Inferior parietal cortex (tissue), 1 donor: ENCODE results near the gene VPS33B.

Experiments
- DNase-seq: peaks from one replicate; pipeline ENCODE4 v3.0.0-alpha.2; 2016; ENCODE audit errors: extremely low spot score

VPS33B gene

GRCh38 chr15:90979582-90979981, 42.8 kb downstream of the VPS33B start:
- DNase-seq, result no peak

GRCh38 chr15:90974216-90974615, 48.2 kb downstream of the VPS33B start:
- no peak for DNase-seq

DNA sequence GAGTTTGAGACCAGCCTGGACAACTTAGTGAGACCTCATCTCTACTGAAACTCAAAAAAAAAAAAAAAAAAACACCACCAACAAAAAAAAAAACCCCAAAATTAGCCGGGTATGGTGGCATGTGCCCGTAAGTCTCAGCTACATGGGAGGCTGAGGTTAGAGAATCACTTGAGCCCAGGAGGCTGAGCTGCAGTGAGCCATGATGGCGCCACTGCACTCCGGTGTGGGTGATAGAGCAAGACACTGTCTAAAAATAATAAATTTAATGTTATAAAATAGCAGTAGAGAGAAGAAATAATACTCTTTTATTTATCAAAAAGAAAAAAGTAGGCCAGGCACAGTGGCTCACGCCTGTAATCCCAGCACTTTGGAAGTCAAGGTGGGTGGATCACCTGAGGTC, 50.3 kb downstream of the VPS33B start:
- no peak for DNase-seq

DNA sequence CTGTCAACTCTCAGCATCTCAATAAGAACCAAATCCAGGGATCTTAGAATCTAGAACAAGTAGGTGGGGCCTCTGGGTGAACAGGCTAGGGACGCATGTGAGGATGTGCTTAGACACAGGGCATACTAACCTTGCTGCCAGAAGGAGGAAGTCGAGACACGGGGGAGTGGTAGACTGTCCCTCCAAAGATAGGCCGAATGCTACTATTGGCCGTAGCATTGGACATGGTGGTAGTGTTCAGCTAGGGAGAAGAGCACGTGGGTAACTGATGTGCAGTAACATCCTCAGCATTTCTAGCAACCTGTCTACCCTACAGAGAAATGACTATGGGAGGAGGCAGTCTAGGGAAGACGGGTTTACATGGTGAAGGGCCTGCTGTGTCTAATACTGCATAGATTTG, 52.1 kb downstream of the VPS33B start:
- DNase-seq, result no peak

DNA sequence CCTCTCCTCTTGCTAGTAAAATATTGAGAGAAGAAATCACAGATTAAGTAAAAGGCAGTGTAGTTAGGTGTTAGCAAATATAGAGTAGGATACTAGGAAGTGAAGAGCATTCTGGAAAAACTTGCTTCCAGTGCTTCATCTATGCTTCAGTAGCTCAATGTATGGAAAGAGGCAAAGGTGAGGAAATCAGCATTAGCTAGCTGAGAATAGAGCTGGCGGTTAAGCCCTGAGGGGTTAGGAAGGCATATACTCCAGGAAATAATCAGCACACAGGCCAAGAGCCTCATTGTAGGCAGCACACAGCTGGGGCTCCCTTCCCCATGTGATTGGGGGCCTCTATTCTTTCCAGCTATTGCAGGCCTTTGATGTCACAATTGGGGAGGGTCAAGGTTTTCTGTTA, 54.0 kb downstream of the VPS33B start:
- DNase-seq, result no peak

DNA sequence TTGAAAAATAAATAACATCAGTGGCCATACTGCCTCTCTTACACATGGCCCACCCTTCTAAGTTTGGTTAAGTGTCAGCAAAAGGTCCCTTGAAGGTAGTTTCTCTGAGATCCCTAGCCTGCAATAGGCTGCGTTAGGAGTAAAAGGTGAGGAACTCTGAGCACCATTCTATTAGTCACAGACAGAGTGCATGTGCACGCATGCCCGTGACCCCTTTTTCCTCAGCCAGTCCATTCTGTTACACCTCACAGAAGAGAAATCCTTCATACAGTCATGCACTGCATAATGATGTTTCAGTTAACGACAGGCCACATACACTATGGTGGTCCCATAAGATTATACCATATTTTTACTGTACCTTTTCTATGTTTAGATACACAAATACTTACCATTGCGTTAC, 55.2 kb downstream of the VPS33B start:
- DNase-seq, result no peak

DNA sequence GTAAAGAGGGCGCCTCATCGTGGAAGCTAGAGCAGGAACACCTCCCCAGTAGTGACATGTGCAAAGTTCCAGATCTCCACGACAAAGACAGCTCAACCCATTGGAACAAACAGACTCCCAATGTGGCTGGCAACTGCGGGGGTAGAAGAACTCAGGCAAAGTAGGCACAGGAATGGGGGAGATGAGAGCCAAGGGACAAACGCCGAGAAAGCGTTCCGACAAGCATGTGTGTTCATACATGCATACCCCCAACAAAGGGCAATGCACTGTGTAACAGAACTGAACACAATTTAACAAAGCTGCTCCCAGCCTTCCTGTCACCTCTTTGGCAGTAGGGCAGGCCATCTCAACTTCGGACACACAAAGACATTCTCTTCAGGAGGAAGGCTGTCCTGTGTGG, 56.1 kb downstream of the VPS33B start:
- no peak for DNase-seq

- no peak for DNase-seq
Observed at GRCh38 chr15:90962021-90962420, 60.4 kb downstream of the VPS33B start.

GRCh38 chr15:90960298-90961091, 61.9 kb downstream of the VPS33B start:
- DNase-seq, result no peak

DNA sequence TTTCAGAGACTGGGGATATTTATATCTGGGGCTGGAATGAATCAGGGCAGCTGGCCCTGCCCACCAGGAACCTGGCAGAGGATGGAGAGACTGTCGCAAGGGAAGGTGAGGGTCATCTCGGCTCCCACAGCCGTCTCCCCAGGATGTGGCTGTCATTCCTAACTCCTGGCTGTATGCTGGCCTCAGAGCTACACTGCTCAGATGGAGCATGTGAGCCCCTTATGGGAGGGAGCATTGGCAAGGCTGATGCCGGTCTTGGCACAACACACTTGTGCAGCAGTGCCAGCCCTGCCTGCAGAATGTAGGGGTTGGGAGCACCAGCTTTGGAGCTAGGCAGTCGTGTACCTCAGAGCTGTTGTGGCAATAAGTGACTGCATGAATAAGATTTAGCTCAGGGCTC, 62.5 kb downstream of the VPS33B start:
- DNase-seq, result peak; percentile 47

DNA sequence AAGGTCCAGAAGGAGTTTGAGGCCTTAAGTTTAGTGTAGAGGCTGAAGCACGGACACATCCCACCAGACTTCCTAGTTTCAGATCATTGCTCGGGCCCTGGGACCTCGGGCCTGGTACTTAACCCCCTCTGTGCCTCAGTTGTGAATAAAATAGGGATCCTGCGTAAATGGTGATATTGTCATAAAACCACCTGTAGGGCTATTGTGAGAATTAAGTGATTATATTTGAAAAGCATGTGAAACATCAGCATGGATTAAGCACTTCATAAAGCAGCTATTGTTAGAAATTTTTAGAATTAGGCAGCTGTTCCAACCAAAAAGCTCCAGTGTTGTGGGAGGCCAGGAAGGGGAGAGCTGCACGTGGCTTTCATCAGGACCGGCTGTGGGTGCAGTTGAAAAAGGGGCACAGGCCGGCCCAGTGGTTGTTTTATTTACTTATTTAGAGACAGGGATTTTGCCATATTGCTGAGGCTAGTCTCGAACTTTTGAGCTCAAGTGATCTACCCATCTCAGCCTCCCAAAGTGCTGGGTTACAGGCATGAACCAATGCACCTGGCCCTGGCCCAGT, 63.3 kb downstream of the VPS33B start:
- no peak for DNase-seq

DNA sequence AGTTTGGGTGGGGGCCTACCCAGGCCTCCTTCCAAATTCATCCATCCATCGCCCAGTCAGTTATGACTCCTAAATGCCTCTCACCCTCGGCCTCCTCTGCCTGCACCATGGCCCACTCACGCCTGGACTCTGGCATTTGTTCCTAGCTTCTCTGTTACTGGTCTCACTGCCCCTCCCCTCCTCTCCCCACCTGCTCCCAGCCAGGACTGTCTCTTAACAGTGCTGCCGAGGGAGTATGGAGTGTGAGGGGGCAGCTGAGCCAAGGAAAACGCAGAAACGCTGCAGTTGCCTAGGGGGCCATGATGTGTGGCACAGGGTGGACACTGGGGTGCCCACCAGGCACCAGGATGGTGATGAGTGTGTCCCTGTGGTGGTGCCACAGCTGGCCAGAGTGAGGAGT, 64.6 kb downstream of the VPS33B start:
- DNase-seq, result no peak

DNA sequence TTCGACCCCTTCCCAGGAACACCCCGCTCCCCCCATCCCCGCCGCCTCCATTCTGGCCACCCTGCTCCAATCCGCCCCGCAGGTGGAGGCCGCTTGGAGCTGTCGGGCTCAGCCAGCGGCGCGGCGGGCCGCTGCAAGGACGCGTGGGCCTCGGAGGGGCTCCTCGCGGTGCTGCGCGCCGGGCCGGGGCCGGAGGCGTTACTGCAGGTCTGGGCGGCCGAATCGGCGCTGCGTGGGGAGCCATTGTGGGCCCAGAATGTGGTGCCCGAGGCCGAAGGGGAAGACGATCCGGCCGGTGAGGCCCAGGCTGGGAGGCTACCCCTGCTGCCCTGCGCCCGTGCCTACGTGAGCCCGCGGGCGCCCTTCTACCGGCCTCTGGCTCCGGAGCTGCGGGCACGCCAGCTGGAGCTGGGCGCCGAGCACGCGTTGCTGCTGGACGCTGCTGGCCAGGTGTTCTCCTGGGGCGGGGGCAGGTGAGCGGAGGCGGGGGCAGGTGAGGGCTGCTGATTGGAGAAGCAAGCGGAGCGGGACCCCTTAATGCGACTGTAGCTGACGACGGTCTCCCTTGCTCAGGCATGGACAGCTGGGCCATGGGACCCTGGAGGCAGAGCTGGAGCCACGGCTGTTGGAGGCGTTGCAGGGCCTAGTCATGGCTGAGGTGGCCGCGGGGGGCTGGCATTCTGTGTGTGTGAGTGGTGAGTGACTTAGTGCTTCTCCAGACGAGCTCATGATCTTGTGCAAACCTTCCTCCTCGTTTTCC, 65.2 kb downstream of the VPS33B start:
- DNase-seq, result no peak

- DNase-seq, result peak; percentile 77
Observed at GRCh38 chr15:90956274-90957030, 65.9 kb downstream of the VPS33B start.

DNA sequence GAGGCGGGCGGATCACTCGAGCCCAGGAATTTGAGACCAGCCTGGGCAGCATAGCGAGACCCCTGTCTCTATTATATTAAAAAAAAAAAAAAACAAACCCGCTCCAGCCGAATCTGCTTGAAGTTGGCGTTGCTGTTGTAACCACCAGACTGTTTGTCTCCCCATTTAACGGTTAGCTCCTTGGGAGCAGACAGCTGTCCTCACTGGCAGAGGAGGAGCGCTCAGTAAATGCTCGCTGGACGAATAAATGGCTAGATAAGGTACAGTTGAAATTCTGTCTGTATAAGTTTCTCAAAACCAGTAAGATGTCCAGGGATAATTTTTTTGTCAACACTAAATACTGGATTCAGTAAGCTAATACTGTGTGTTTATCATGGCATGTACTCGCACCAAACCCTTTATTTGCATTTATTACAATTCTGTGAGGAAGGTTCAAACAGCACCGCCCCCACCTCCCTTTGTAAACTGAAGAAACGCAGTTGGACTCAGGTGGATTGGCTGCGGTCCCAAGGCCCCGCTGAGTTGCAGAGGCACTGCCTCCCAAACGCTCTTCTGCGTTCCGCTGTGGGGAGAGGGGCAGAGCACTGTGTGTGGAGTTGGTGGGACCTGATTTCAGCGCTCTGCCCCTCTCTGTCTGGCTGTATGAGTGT, 66.6 kb downstream of the VPS33B start:
- no peak for DNase-seq

GRCh38 chr15:90954712-90955623, 67.4 kb downstream of the VPS33B start, which contains the start of gene RCCD1:
Gene RCCD1, plus strand, starts transcription at chr15:90954884. Its CDS starts 1,851 bp downstream, at chr15:90956735.
- peak; percentile 96 for DNase-seq

DNA sequence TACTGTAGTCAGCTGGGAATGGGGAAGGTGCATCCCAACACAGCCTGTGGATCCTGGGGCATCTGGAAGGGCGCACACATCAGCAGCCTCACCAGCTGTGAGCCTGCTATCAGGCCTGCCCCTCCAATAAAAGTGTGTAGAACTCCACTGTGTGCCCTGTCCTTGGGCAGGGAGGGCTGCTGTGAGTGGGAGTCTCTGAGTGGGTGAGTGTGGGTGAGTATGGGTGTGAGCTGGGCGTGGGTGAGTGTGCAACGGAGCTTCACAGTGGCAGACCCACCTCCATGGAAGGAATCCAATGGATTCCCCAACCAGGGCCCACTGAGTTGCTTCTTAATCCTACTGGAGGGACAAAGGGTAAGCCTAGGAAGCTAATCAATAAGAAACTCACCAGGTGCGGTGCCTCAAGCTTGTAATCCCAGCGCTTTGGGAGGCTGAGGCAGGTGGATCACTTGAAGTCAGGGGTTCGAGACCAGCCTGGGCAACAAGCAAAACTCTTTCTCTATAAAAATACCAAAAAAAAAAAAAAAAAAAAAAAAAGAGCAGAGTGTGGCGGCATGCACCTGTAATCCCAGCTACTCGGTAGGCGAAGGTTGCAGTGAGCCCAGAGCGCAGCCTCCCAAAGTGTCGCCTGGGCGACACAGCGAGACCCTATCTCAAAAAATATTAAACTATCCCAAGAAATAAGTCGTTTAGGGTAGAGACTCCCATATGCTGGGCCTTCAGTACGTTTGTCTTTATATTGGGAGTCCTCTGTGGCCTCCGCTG, 68.3 kb downstream of the VPS33B start:
- DNase-seq, result no peak

DNA sequence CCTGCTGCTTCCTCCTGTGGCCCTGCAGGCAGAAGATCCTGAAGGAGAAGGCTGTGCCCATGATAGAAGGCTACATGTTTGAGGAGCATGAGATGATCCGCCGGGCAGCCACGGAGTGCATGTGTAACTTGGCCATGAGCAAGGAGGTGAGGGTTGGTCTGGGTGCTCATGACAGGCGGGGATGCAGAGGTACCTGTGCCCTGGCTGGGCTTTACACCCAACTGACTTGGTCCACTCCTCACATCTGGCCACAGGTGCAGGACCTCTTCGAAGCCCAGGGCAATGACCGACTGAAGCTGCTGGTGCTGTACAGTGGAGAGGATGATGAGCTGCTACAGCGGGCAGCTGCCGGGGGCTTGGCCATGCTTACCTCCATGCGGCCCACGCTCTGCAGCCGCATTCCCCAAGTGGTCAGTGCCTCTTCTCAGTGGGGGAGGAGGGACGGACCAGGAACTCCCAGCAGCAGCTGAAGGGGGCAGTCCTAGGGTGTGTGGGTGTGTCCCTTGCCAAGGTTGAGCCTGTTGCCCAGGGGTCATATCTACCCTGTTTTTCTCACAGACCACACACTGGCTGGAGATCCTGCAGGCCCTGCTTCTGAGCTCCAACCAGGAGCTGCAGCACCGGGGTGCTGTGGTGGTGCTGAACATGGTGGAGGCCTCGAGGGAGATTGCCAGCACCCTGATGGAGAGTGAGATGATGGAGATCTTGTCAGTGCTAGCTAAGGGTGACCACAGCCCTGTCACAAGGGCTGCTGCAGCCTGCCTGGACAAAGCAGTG, 69.3 kb downstream of the VPS33B start:
- no peak for DNase-seq

DNA sequence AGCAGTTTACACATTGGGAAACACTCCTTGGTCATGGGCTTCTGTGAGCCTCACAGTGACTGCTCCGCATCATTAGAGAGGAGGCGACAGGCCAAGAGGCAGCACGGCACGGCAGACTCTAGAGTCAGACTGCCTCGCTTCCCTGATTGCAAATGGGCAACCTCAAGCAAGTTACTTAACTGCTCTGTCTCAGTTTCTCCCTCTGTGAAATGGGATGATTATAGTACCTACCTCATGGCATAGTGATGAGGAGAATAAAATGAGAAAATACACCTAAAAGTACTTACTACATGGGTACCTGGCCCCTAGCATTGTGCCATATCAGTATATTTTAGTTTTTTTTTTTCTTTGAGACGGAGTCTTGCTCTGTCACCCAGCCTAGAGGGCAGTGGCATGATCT, 71.7 kb downstream of the VPS33B start:
- no peak for DNase-seq
